PC-9 (cell line): ENCODE measurements around the gene USP9X. TPM values are rescaled to one million over a fixed set of nuclear protein-coding genes. Genes with fewer than 3 reads are reported as not detected.
"Not testable (repeated sequence)": the region's sequence is repeated elsewhere in the genome, so short reads cannot be mapped to it uniquely, and the experiment has no call there.

Source experiments
- BruUV-seq: library from RNA; stranded (reverse); fragments of 400-500 nt; replicated peaks from 2 replicates; lab custom pipeline; 2021; lab: Mats Ljungman, UMichigan
- CTCF ChIA-PET: fragments of 300-600 bp; sonication (Branson Sonifier 250); formaldehyde crosslinking; loops from one replicate; lab custom pipeline; 2022; ENCODE audit warnings: antibody characterized with exemption; lab: Charles Lee
- POLR2A ChIA-PET: fragments of 300-600 bp; sonication (Branson Sonifier 250); formaldehyde crosslinking; loops from one replicate; lab custom pipeline; 2022; ENCODE audit warnings: antibody characterized with exemption; ENCODE audit not compliant: unreplicated experiment; lab: Charles Lee
- DNase-seq, 2 experiments: peaks; one replicate each; pipeline versions ENCODE4 v3.0.0 to v3.0.0-alpha.2; 2015 to 2022; ENCODE audit warnings: mixed read lengths in 1 of 2
- H2AFZ ChIP-seq: fragments of 200-600 bp; sonication (generic); 2 replicates; pipeline ENCODE4 v1.8.1; 2017; ENCODE audit warnings: antibody characterized with exemption
- H3F3A ChIP-seq: fragments of 200-600 bp; sonication (generic); 2 replicates; pipeline ENCODE4 v1.8.1; 2017; ENCODE audit warnings: antibody characterized with exemption, mild to moderate bottlenecking, low read depth; ENCODE audit not compliant: insufficient read depth
- H3K27ac ChIP-seq: fragments of 200-600 bp; sonication (generic); 2 replicates; pipeline ENCODE4 v1.6.1; 2016; ENCODE audit warnings: mixed run types
- H3K27me3 ChIP-seq: fragments of 200-600 bp; sonication (generic); 2 replicates; pipeline ENCODE4 v1.6.1; 2016; ENCODE audit warnings: low read depth, mixed run types; ENCODE audit not compliant: insufficient read depth
- H3K36me3 ChIP-seq: fragments of 200-600 bp; sonication (generic); 2 replicates; pipeline ENCODE4 v1.6.1; 2016; ENCODE audit warnings: low read depth, mixed run types
- H3K4me1 ChIP-seq: fragments of 200-600 bp; sonication (generic); replicated peaks from 2 replicates; pipeline ENCODE4 v1.6.1; 2016; ENCODE audit warnings: mixed run types; ENCODE audit not compliant: insufficient read depth
- H3K4me2 ChIP-seq: fragments of 200-600 bp; sonication (generic); 2 replicates; pipeline ENCODE4 v1.6.1; 2017; ENCODE audit warnings: mixed run types
- H3K4me3 ChIP-seq: fragments of 200-600 bp; sonication (generic); 2 replicates; pipeline ENCODE4 v1.6.1; 2016; ENCODE audit warnings: mixed run types
- H3K79me2 ChIP-seq: fragments of 200-600 bp; sonication (generic); 2 replicates; pipeline ENCODE4 v1.6.1; 2017; ENCODE audit warnings: low read depth, mixed run types
- H3K9me2 ChIP-seq: fragments of 200-600 bp; sonication (generic); 2 replicates; pipeline ENCODE4 v1.8.1; 2017; ENCODE audit warnings: mild to moderate bottlenecking; ENCODE audit not compliant: insufficient read depth
- H3K9me3 ChIP-seq: fragments of 200-600 bp; sonication (generic); 2 replicates; pipeline ENCODE4 v1.8.1; 2016; ENCODE audit warnings: low read depth; ENCODE audit not compliant: insufficient read depth
- H4K20me1 ChIP-seq: fragments of 200-600 bp; sonication (generic); 2 replicates; pipeline ENCODE4 v1.8.1; 2017; ENCODE audit not compliant: insufficient read depth
- EZH2 ChIP-seq: fragments of 200-600 bp; sonication (generic); IDR thresholded peaks from 2 replicates; pipeline ENCODE4 v1.8.0; 2017; ENCODE audit warnings: antibody characterized with exemption, low read depth
- intact Hi-C: fragments of 100-400 bp; cut with micrococcal nuclease; formaldehyde crosslinking; loops from one replicate; pipeline ENCODE4 v1.10.0; 2022; ENCODE audit not compliant: unreplicated experiment
- total RNA-seq: library from RNA; stranded (reverse); gene quantifications from 2 replicates; pipeline ENCODE4 v1.2.3, GENCODE V29; 2021
- TF ChIP-seq, protein P1 (sequence below): fragments of 200-600 bp; sonication (generic); conservative IDR thresholded peaks from 2 replicates; pipeline ENCODE4 v1.6.1; 2017; ENCODE audit warnings: mixed run types, antibody characterized with exemption, mild to moderate bottlenecking, moderate library complexity

The USP9X gene
- total RNA-seq, 1 experiment from 2014 or later: 43.2 TPM

DNA sequence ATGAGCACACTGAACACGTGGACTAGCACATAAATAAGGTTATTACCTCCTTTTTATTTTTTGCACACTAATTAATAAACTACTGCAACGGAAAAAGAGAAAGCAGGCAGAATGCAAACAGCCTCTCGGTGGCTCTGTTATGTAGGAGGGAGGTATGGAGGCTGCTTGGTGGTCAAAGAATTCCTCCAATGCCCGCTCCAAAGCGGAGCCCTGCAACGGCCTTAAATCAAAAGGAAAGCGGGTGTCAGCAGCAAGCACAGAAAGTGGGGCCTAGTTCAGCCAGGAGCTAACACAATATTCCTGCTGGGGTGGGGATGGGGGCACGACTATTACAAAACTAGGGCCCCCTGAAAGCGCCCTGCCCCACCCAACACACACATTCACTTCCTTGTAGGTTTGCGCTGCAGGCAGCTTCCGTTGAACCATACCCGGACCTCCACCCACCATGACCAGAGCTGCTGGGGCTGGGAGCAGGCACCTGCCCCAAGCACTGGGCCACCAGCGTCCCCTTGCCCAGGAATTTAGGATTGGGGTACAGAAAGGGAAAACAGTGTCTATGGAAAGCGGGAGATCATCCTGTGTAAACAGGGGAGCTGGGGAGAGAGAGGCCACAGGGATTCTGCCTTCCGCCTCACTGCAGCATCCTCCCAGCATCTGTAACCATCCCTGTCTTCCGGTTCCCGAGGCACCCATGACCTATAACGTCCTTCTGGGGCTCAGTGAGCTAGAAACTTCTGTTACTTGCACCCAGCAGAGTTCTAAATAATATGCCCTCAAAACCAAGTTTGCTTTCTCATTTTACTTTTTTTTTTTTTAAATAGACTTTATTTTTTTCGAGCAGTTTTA is 191.6 kb downstream of the USP9X start:
- no peak overlapping the region for H2AFZ ChIP-seq
- no peak overlapping the region for H3K27ac ChIP-seq
- ChIA-PET POLR2A (interaction anchor here (0.7 kb wide), 1 partner anchor 160 kb away, joined by 8 read pairs; no protein-coding TSS in a partner anchor), CTCF (no interaction called here)
- no TSS peak for BruUV-seq
- DNase-seq: no peak
- H3K9me2 ChIP-seq: no peaks in the 10 kb centered on the region
- no peaks in the 10 kb centered on the region for H3K36me3 ChIP-seq
- H4K20me1 ChIP-seq: no peaks in the 10 kb centered on the region
- H3K9me3 ChIP-seq: no peaks in the 10 kb centered on the region
- H3K4me3 ChIP-seq: peak overlapping the region; percentile 50; the same call in 1 of the 2 replicates
- no peaks in the 10 kb centered on the region for H3K4me1 ChIP-seq
- no peaks in the 10 kb centered on the region for H3K79me2 ChIP-seq
- no peak for TF ChIP-seq EZH2
- TF ChIP-seq, protein P1, sequence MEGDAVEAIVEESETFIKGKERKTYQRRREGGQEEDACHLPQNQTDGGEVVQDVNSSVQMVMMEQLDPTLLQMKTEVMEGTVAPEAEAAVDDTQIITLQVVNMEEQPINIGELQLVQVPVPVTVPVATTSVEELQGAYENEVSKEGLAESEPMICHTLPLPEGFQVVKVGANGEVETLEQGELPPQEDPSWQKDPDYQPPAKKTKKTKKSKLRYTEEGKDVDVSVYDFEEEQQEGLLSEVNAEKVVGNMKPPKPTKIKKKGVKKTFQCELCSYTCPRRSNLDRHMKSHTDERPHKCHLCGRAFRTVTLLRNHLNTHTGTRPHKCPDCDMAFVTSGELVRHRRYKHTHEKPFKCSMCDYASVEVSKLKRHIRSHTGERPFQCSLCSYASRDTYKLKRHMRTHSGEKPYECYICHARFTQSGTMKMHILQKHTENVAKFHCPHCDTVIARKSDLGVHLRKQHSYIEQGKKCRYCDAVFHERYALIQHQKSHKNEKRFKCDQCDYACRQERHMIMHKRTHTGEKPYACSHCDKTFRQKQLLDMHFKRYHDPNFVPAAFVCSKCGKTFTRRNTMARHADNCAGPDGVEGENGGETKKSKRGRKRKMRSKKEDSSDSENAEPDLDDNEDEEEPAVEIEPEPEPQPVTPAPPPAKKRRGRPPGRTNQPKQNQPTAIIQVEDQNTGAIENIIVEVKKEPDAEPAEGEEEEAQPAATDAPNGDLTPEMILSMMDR: no peak
- intact Hi-C loops: loop anchor here (1.0 to 5.0 kb wide), 2 partner anchors 55 to 165 kb away; partner anchors contain the start of gene DDX3X
- no peaks in the 10 kb centered on the region for H3K27me3 ChIP-seq
- H3K4me2 ChIP-seq: peak overlapping the region; percentile 61
- no peaks in the 10 kb centered on the region for H3F3A ChIP-seq

DNA sequence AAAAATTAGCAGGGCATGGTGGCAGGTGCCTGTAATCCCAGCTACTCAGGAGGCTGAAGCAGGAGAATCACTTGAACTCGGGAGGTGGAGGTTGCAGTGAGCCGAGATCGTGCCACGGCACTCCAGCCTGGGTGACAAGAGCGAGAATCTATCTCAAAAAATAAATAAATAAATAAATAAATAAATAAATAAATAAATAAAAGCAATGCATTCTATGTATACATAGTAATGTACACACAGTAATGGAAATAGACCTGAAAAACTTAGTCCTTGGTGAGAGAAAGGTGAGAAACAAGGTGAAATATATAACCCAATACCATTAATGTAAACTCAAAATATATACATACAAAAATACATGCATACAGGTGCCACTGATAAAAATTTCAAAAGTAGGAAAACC is 197.1 kb downstream of the USP9X start:
- H3K4me3 ChIP-seq: not testable (repeated sequence)

DNA sequence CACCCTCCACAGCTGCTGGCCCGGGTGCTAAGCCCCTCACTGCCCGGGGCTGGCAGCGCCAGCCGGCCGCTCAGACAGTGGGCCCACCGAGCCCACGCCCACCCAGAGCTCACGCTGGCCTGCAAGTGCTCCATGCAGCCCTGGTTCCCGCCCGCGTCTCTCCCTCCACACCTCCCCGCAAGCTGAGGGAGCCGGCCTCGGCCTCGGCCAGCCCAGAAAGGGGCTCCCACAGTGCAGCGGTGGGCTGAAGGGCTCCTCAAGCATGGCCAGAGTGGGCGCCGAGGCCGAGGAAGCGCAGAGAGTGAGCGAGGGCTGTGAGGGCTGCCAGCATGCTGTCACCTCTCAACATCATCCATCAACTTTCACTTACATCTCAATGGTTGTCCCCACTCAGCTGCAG is 200.7 kb downstream of the USP9X start:
- H3K27ac ChIP-seq, H3F3A ChIP-seq, H3K36me3 ChIP-seq, H3K27me3 ChIP-seq, H3K9me3 ChIP-seq, POLR2A ChIA-PET, H3K4me3 ChIP-seq, H3K4me2 ChIP-seq, DNase-seq, CTCF ChIA-PET, H3K79me2 ChIP-seq, H3K9me2 ChIP-seq, H3K4me1 ChIP-seq, intact Hi-C loops, BruUV-seq, H2AFZ ChIP-seq, H4K20me1 ChIP-seq: not testable (repeated sequence)

More for the DNA sequence above, 197.1 kb downstream of the USP9X start:
- H2AFZ ChIP-seq, H3K36me3 ChIP-seq, H3F3A ChIP-seq, H3K27me3 ChIP-seq, H3K4me2 ChIP-seq, CTCF ChIA-PET, H3K9me3 ChIP-seq, POLR2A ChIA-PET, H3K79me2 ChIP-seq, DNase-seq, H4K20me1 ChIP-seq, H3K4me1 ChIP-seq, H3K27ac ChIP-seq, BruUV-seq, intact Hi-C loops, H3K9me2 ChIP-seq: not testable (repeated sequence)

Other genes starting within 250 kb of the USP9X start
- 130 and 158 TPM in 2 replicates for gene DDX3X, start 248.7 kb downstream of the USP9X start, total RNA-seq